ENCODE measurements around the gene IPPK. TPM values are rescaled to one million over a fixed set of nuclear protein-coding genes. Genes with fewer than 3 reads are reported as not detected.

The IPPK gene
- total and polyA plus RNA-seq, 2 of the 4 experiments (the other 2 are of a cell fraction): 25.1 to 26.8 TPM

GRCh38 chr9:92564504-92564903, 105.4 kb downstream of the IPPK start:
- TF ChIP-seq RFX5 (IDR thresholded peaks at IDR 0.05; ENCODE audit: low read depth, low read length) (no peak), RAD21 (IDR thresholded peaks at IDR 0.05; ENCODE audit: low read length) (no peak), SMC3 (IDR thresholded peaks at IDR 0.05; ENCODE audit: low read depth, low read length) (no peak), RCOR1 (IDR thresholded peaks at IDR 0.05; ENCODE audit: insufficient replicate concordance, low read length) (no peak), USF2 (IDR thresholded peaks at IDR 0.05; ENCODE audit: low read depth, low read length) (no peak)
- Histone ChIP-seq H3K4me1 (ENCODE audit: control insufficient read depth, insufficient read depth, low read length) (peaks cover 14% of the 10 kb centered on the region), H3K27ac (ENCODE audit: insufficient read depth, low read length) (no peak overlapping the region), H3K18ac (ENCODE audit: low read depth, low read length) (no peak overlapping the region), H3K36me3 (ENCODE audit: control insufficient read depth, insufficient read depth, low read length) (no peaks in the 10 kb centered on the region), H4K91ac (ENCODE audit: insufficient read depth, low read depth, low read length) (no peak overlapping the region), H3K27me3 (ENCODE audit: control insufficient read depth, insufficient read depth, low read length) (no peaks in the 10 kb centered on the region; the same call in 1 of the 2 replicates), H3K79me1 (ENCODE audit: low read depth in 1 of 2, low read length in 2 of 2) (no peaks in the 10 kb centered on the region), H3K9me3 (ENCODE audit: control insufficient read depth, insufficient read depth, low read length) (no peaks in the 10 kb centered on the region; the same call in 1 of the 2 replicates), H2BK5ac (ENCODE audit: low read depth, low read length, poor library complexity, severe bottlenecking) (no peak overlapping the region), H3K9ac (ENCODE audit: low read depth, low read length) (no peak overlapping the region), H4K5ac (ENCODE audit: low read depth, low read length) (no peak overlapping the region), H2AK9ac (replicated peaks; ENCODE audit: low read depth, low read length, poor library complexity) (no peak overlapping the region), H2BK20ac (ENCODE audit: low read depth, low read length) (no peak overlapping the region), H3K4ac (ENCODE audit: low read depth, low read length) (no peak overlapping the region), H3K14ac (replicated peaks; ENCODE audit: low read depth, low read length) (no peak overlapping the region), H2AK5ac (ENCODE audit: low read depth, low read length) (no peak overlapping the region), H2BK120ac (ENCODE audit: low read depth, low read length) (no peak overlapping the region), H3K4me2 (ENCODE audit: low read depth, low read length) (0 out of 2 replicates have a peak overlapping the region, but pooled peaks have one; percentile 47), H3K4me3 (ENCODE audit: insufficient read depth, low read depth, low read length) (no peak overlapping the region), H3K23ac (ENCODE audit: low read depth, low read length) (no peak overlapping the region), H4K8ac (ENCODE audit: low read depth in 2 of 2, low read length in 2 of 2) (no peak overlapping the region), H2BK15ac (ENCODE audit: low read depth, low read length) (no peak overlapping the region), H3K56ac (ENCODE audit: extremely low read depth, insufficient read depth, low read length) (no peak overlapping the region), H3K9me1 (ENCODE audit: insufficient read depth, low read length) (peaks cover 5% of the 10 kb centered on the region), H2AFZ (replicated peaks; ENCODE audit: low read length, poor library complexity) (no peak overlapping the region), H4K20me1 (ENCODE audit: insufficient read depth, low read length) (no peaks in the 10 kb centered on the region; the same call in 1 of the 2 replicates)
- intact Hi-C loops (cut with micrococcal nuclease) (no loop called here), dilution Hi-C loops (cut with HindIII; ENCODE audit: low sequenced_read_pairs, unreplicated experiment) (no loop called here), in situ Hi-C loops (cut with MboI; ENCODE audit: low sequenced_read_pairs) (no loop called here)
- peak; percentile 73 for DNase-seq
- BruUV-seq (replicated peaks): no TSS peak
- ATAC-seq (ENCODE audit: low read depth): peak; percentile 50
- ChIA-PET CTCF (interaction anchor here (0.6 kb wide), 1 partner anchor 37 kb away, joined by 3 read pairs; no protein-coding TSS in a partner anchor), POLR2A (ENCODE audit: unreplicated experiment) (interaction anchor here (0.6 kb wide), 1 partner anchor 36 kb away, joined by 9 read pairs; no protein-coding TSS in a partner anchor)

Other genes starting within 250 kb of the IPPK start
- not detected in 2 replicates for gene OMD, start 245.7 kb downstream of the IPPK start, total RNA-seq (2012; rRNA removed)
- not detected in 2 replicates for gene OMD, start 245.7 kb downstream of the IPPK start, polyA plus RNA-seq (2012; rRNA removed)
- under 0.01 and 0.28 TPM in 2 replicates for gene ASPN, start 187.6 kb downstream of the IPPK start, total RNA-seq (2012; rRNA removed)
- 0.04 and 0.09 TPM in 2 replicates for gene ASPN, start 187.6 kb downstream of the IPPK start, polyA plus RNA-seq (2012; rRNA removed)
- gene ECM2, start 134.1 kb downstream of the IPPK start, total RNA-seq (2012; rRNA removed): under 0.01 and 0.36 TPM in 2 replicates
- 0.26 TPM in 2 replicates for gene ECM2, start 134.1 kb downstream of the IPPK start, polyA plus RNA-seq (2012; rRNA removed)
- 35.7 and 42.2 TPM in 2 replicates for gene BICD2, start 94.7 kb upstream of the IPPK start, total RNA-seq (2012; rRNA removed)
- gene BICD2, start 94.7 kb upstream of the IPPK start, polyA plus RNA-seq (2012; rRNA removed): 21.1 and 21.5 TPM in 2 replicates
- gene ZNF484, start 207.9 kb upstream of the IPPK start, total RNA-seq (2012; rRNA removed): 11.8 and 14.7 TPM in 2 replicates
- gene ZNF484, start 207.9 kb upstream of the IPPK start, polyA plus RNA-seq (2012; rRNA removed): 1.0 and 1.4 TPM in 2 replicates